Activated naive CD4-positive, alpha-beta T cell treated with anti-CD3 and anti-CD28 coated beads, Interleukin-2, amount 50 U/mL, for 24 hours (primary cell): Measurements from ENCODE around the gene FBXO44.
"Not testable (repeated sequence)": the region's sequence is repeated elsewhere in the genome, so short reads cannot be mapped to it uniquely, and the experiment has no call there.

Source experiments
- H3K27ac Mint-ChIP-seq: one replicate; pipeline ENCODE4 v1.8.0; 2021; ENCODE audit warnings: mild to moderate bottlenecking, mixed read lengths
- H3K27me3 Mint-ChIP-seq: one replicate; pipeline ENCODE4 v1.8.0; 2021; ENCODE audit warnings: mixed read lengths
- H3K36me3 Mint-ChIP-seq: one replicate; pipeline ENCODE4 v1.8.0; 2021; ENCODE audit warnings: mixed read lengths
- H3K4me1 Mint-ChIP-seq: one replicate; pipeline ENCODE4 v1.8.0; 2021; ENCODE audit warnings: mixed read lengths
- H3K4me3 Mint-ChIP-seq: one replicate; pipeline ENCODE4 v1.8.0; 2021; ENCODE audit warnings: mild to moderate bottlenecking, mixed read lengths
- H3K9me3 Mint-ChIP-seq: one replicate; pipeline ENCODE4 v1.8.0; 2021; ENCODE audit warnings: mixed read lengths

Gene FBXO44

GRCh38 chr1:11654137-11654938, at the start of gene FBXO44, which contains the start of gene FBXO2:
Gene FBXO44 (plus strand): TSS chr1:11654877. CDS start chr1:11655836, 959 bp downstream.
Gene FBXO2 (minus strand): TSS chr1:11654429. CDS start chr1:11654340, 89 bp downstream.
- H3K4me1 Mint-ChIP-seq = peaks cover 27% of the 10 kb centered on the region
- peak within 1 kb of the TSS; percentile 8 for H3K27ac Mint-ChIP-seq
- H3K4me3 Mint-ChIP-seq = peak within 1 kb of the TSS; percentile 79
- no peaks in the 10 kb centered on the region for H3K27me3 Mint-ChIP-seq
- H3K9me3 Mint-ChIP-seq = no peaks in the 10 kb centered on the region
- no peaks in the 10 kb centered on the region for H3K36me3 Mint-ChIP-seq

- Mint-ChIP-seq H3K36me3 (no peaks in the 10 kb centered on the region), H3K9me3 (no peaks in the 10 kb centered on the region), H3K27me3 (no peaks in the 10 kb centered on the region), H3K4me1 (no peaks in the 10 kb centered on the region), H3K27ac (no peak overlapping the region), H3K4me3 (no peak overlapping the region)
Observed at GRCh38 chr1:11606775-11607174, 47.9 kb upstream of the FBXO44 start.

GRCh38 chr1:11608596-11609130, 46.0 kb upstream of the FBXO44 start:
- not testable (repeated sequence) for H3K4me1 Mint-ChIP-seq, H3K4me3 Mint-ChIP-seq, H3K27ac Mint-ChIP-seq, H3K9me3 Mint-ChIP-seq, H3K27me3 Mint-ChIP-seq, H3K36me3 Mint-ChIP-seq

- H3K27ac Mint-ChIP-seq, H3K27me3 Mint-ChIP-seq, H3K36me3 Mint-ChIP-seq, H3K4me3 Mint-ChIP-seq, H3K4me1 Mint-ChIP-seq, H3K9me3 Mint-ChIP-seq: not testable (repeated sequence)
Observed at GRCh38 chr1:11609378-11609777, 45.3 kb upstream of the FBXO44 start.

- Mint-ChIP-seq H3K36me3 (no peaks in the 10 kb centered on the region), H3K27me3 (no peaks in the 10 kb centered on the region), H3K4me3 (no peak overlapping the region), H3K4me1 (no peaks in the 10 kb centered on the region), H3K27ac (no peak overlapping the region), H3K9me3 (no peaks in the 10 kb centered on the region)
Observed at GRCh38 chr1:11610629-11611180, 44.0 kb upstream of the FBXO44 start.

- H3K4me3 Mint-ChIP-seq = no peak overlapping the region
Observed at GRCh38 chr1:11611638-11612327, 42.9 kb upstream of the FBXO44 start.

GRCh38 chr1:11613347-11613746, 41.3 kb upstream of the FBXO44 start:
- Mint-ChIP-seq H3K4me3 (no peak overlapping the region), H3K36me3 (no peaks in the 10 kb centered on the region), H3K4me1 (no peaks in the 10 kb centered on the region), H3K27me3 (no peaks in the 10 kb centered on the region), H3K9me3 (no peaks in the 10 kb centered on the region), H3K27ac (no peak overlapping the region)

More at GRCh38 chr1:11611638-11612327, 42.9 kb upstream of the FBXO44 start:
- Mint-ChIP-seq H3K9me3 (no peaks in the 10 kb centered on the region), H3K27ac (no peak overlapping the region), H3K27me3 (no peaks in the 10 kb centered on the region), H3K36me3 (no peaks in the 10 kb centered on the region), H3K4me1 (no peaks in the 10 kb centered on the region)

- H3K4me1 Mint-ChIP-seq = no peaks in the 10 kb centered on the region
- H3K4me3 Mint-ChIP-seq = no peak overlapping the region
- no peaks in the 10 kb centered on the region for H3K9me3 Mint-ChIP-seq
- no peaks in the 10 kb centered on the region for H3K27me3 Mint-ChIP-seq
- no peaks in the 10 kb centered on the region for H3K36me3 Mint-ChIP-seq
- no peak overlapping the region for H3K27ac Mint-ChIP-seq
Observed at GRCh38 chr1:11615090-11615489, 39.6 kb upstream of the FBXO44 start.

- Mint-ChIP-seq H3K4me1 (no peaks in the 10 kb centered on the region), H3K36me3 (no peaks in the 10 kb centered on the region), H3K27me3 (no peaks in the 10 kb centered on the region), H3K9me3 (no peaks in the 10 kb centered on the region), H3K27ac (no peak overlapping the region), H3K4me3 (no peak overlapping the region)
Observed at GRCh38 chr1:11616766-11617165, 37.9 kb upstream of the FBXO44 start.

GRCh38 chr1:11617314-11617713, 37.4 kb upstream of the FBXO44 start:
- H3K36me3 Mint-ChIP-seq = no peaks in the 10 kb centered on the region
- H3K9me3 Mint-ChIP-seq = no peaks in the 10 kb centered on the region
- H3K27me3 Mint-ChIP-seq = no peaks in the 10 kb centered on the region
- no peaks in the 10 kb centered on the region for H3K4me1 Mint-ChIP-seq
- no peak overlapping the region for H3K27ac Mint-ChIP-seq
- H3K4me3 Mint-ChIP-seq = no peak overlapping the region

- Mint-ChIP-seq H3K36me3 (no peaks in the 10 kb centered on the region), H3K4me1 (no peaks in the 10 kb centered on the region), H3K27ac (no peak overlapping the region), H3K27me3 (no peaks in the 10 kb centered on the region), H3K9me3 (no peaks in the 10 kb centered on the region), H3K4me3 (no peak overlapping the region)
Observed at GRCh38 chr1:11617741-11618140, 36.9 kb upstream of the FBXO44 start.

GRCh38 chr1:11620405-11620804, 34.3 kb upstream of the FBXO44 start:
- no peaks in the 10 kb centered on the region for H3K36me3 Mint-ChIP-seq
- H3K9me3 Mint-ChIP-seq = no peaks in the 10 kb centered on the region
- H3K4me1 Mint-ChIP-seq = no peaks in the 10 kb centered on the region
- H3K4me3 Mint-ChIP-seq = no peak overlapping the region
- no peak overlapping the region for H3K27ac Mint-ChIP-seq
- no peaks in the 10 kb centered on the region for H3K27me3 Mint-ChIP-seq

GRCh38 chr1:11620924-11621323, 33.8 kb upstream of the FBXO44 start:
- Mint-ChIP-seq H3K4me3 (no peak overlapping the region), H3K27ac (no peak overlapping the region), H3K36me3 (no peaks in the 10 kb centered on the region), H3K27me3 (peaks cover 2% of the 10 kb centered on the region), H3K4me1 (no peaks in the 10 kb centered on the region), H3K9me3 (no peaks in the 10 kb centered on the region)

GRCh38 chr1:11622398-11622797, 32.3 kb upstream of the FBXO44 start:
- Mint-ChIP-seq H3K27ac (no peak overlapping the region), H3K9me3 (no peaks in the 10 kb centered on the region), H3K36me3 (no peaks in the 10 kb centered on the region), H3K4me1 (no peaks in the 10 kb centered on the region), H3K4me3 (no peak overlapping the region), H3K27me3 (peaks cover 5% of the 10 kb centered on the region)

GRCh38 chr1:11623702-11624101, 31.0 kb upstream of the FBXO44 start:
- Mint-ChIP-seq H3K9me3 (no peaks in the 10 kb centered on the region), H3K4me1 (no peaks in the 10 kb centered on the region), H3K27me3 (peaks cover 5% of the 10 kb centered on the region), H3K4me3 (no peak overlapping the region), H3K36me3 (no peaks in the 10 kb centered on the region), H3K27ac (no peak overlapping the region)

- Mint-ChIP-seq H3K36me3 (no peaks in the 10 kb centered on the region), H3K4me1 (no peaks in the 10 kb centered on the region), H3K9me3 (no peaks in the 10 kb centered on the region), H3K27me3 (peaks cover 6% of the 10 kb centered on the region), H3K4me3 (no peak overlapping the region), H3K27ac (no peak overlapping the region)
Observed at GRCh38 chr1:11626551-11626950, 28.1 kb upstream of the FBXO44 start.
